A549 (cell line): ENCODE results near the gene GCG. TPM values are rescaled to one million over a fixed set of nuclear protein-coding genes. Genes with fewer than 3 reads are reported as not detected.

ENCODE experiments used
- ATAC-seq, 2 experiments: fragments of 200-7000 bp in 1 of 2; fragments of >200 bp in 1 of 2; cut with Nextera tagmentation in 1 of 2; cut with Tn5 transposase in 1 of 2; 3 replicates each; pipeline versions ENCODE4 v1.8.0 to v1.9.1; 2018 to 2020; ENCODE audit warnings: mild to moderate bottlenecking in 1 of 2, moderate library complexity in 1 of 2
- CTCF ChIA-PET: fragments of 300-600 bp; sonication (Branson Sonifier 250); formaldehyde crosslinking; extraction: SDS; loops from one replicate; lab custom pipeline; 2021; ENCODE audit warnings: antibody characterized with exemption, inconsistent platforms; lab: Yijun Ruan, JAX
- POLR2A ChIA-PET: fragments of 350-600 bp; formaldehyde crosslinking; extraction: SDS; loops from one replicate; lab custom pipeline; 2021; ENCODE audit warnings: antibody characterized with exemption, inconsistent platforms; lab: Yijun Ruan, JAX
- DNase-seq, 2 experiments: peaks; one replicate each; pipeline versions ENCODE4 v3.0.0 to v3.0.0-alpha.2; 2011 to 2016; ENCODE audit warnings: low read depth in 1 of 2, low spot score in 1 of 2
- FAIRE-seq: peaks from 2 replicates; lab custom pipeline; 2011; peaks lifted over from hg19 to GRCh38; lab: Jason Lieb, UNC
- H3K27ac ChIP-seq, 2 experiments: fragments of >200 bp; sonication (Bioruptor Twin); formaldehyde crosslinking; 3 replicates each; pipeline ENCODE4 v1.5.1; 2016 to 2017
- H3K4me1 ChIP-seq: fragments of >200 bp; sonication (Bioruptor Twin); formaldehyde crosslinking; 3 replicates; pipeline ENCODE4 v1.6.1; 2016
- H3K4me2 ChIP-seq: fragments of >200 bp; sonication (Bioruptor Twin); formaldehyde crosslinking; 3 replicates; pipeline ENCODE4 v1.6.1; 2016
- H3K4me3 ChIP-seq: fragments of >200 bp; sonication (Bioruptor Twin); formaldehyde crosslinking; 3 replicates; pipeline ENCODE4 v1.5.1; 2016
- H3K9me3 ChIP-seq: fragments of >200 bp; sonication (Bioruptor Twin); formaldehyde crosslinking; 3 replicates; pipeline ENCODE4 v1.6.1; 2016
- BHLHE40 ChIP-seq: IDR thresholded peaks from 2 replicates; pipeline ENCODE4 v1.6.1; 2012; ENCODE audit warnings: low read depth, low read length, inconsistent platforms
- CBX2 ChIP-seq: fragments of 200-600 bp; sonication (generic); IDR thresholded peaks from 2 replicates; pipeline ENCODE4 v1.6.1; 2016; ENCODE audit warnings: low read depth, mild to moderate bottlenecking, borderline replicate concordance
- CEBPB ChIP-seq, 2 experiments: fragments of >200 bp in 1 of 2; sonication (Bioruptor Twin) in 1 of 2; formaldehyde crosslinking in 1 of 2; IDR thresholded peaks; 2 replicates each; pipeline ENCODE4 v1.6.1; 2012 to 2016
- FOXS1 ChIP-seq: fragments of 250-450 bp; sonication (Bioruptor Pico); IDR thresholded peaks from 2 replicates; pipeline ENCODE4 v1.5.0; 2020; ENCODE audit warnings: mild to moderate bottlenecking, moderate library complexity
- GATA3 ChIP-seq: IDR thresholded peaks from 2 replicates; pipeline ENCODE4 v1.6.1; 2012; ENCODE audit warnings: borderline replicate concordance
- HDAC2 ChIP-seq: fragments of 200-600 bp; sonication (generic); IDR thresholded peaks from 2 replicates; pipeline ENCODE4 v1.6.1; 2016
- JUN ChIP-seq, 2 experiments: fragments of >200 bp; sonication (Bioruptor Twin); formaldehyde crosslinking; IDR thresholded peaks; 2 replicates in 1 of 2; 3 replicates in 1 of 2; pipeline ENCODE4 v1.6.1; 2016 to 2017
- NFE2L2 ChIP-seq: fragments of 150-350 bp; conservative IDR thresholded peaks from 2 replicates; pipeline ENCODE4 v1.6.1; 2014; ENCODE audit warnings: low read length
- POLR2AphosphoS2 ChIP-seq: conservative IDR thresholded peaks from 2 replicates; pipeline ENCODE4 v1.6.1; 2012; ENCODE audit warnings: low read length, improper control_type of control experiment, inconsistent platforms
- RARB ChIP-seq: fragments of 250-450 bp; sonication (Bioruptor Pico); IDR thresholded peaks from 2 replicates; pipeline ENCODE4 v1.8.0; 2021; ENCODE audit warnings: mild to moderate bottlenecking, moderate library complexity
- RFX5 ChIP-seq: fragments of 450-650 bp; IDR thresholded peaks from 2 replicates; pipeline ENCODE4 v1.7.1; 2014; ENCODE audit warnings: antibody characterized with exemption, mild to moderate bottlenecking, moderate library complexity
- SMC3 ChIP-seq: fragments of >200 bp; sonication (Bioruptor Twin); formaldehyde crosslinking; IDR thresholded peaks from 3 replicates; pipeline ENCODE4 v1.6.1; 2018; ENCODE audit warnings: inconsistent platforms
- SREBF2 ChIP-seq: fragments of 450-650 bp; IDR thresholded peaks from 2 replicates; pipeline ENCODE4 v1.6.1; 2014; ENCODE audit warnings: mild to moderate bottlenecking, moderate library complexity
- WGBS: methylation state at CpG from one replicate; pipeline ENCODE4 v1.1.6; 2017; ENCODE audit errors: missing lambda C conversion rate; 5-methylcytosine and 5-hydroxymethylcytosine counted together
- polyA plus RNA-seq, 4 experiments: library from polyadenylated mRNA; depleted of rRNA in 3 of 4; stranded (reverse); fragments of >200 nt; fragmentation: RNase III in 1 of 4; extraction: RNeasy Plus Mini Kit Qiagen cat#74134 plus additional on column Dnase treatment in 1 of 4; gene quantifications; 2 replicates in 3 of 4; 3 replicates in 1 of 4; pipeline ENCODE4 v1.2.3, GENCODE V29; 2011 to 2017
- TF ChIP-seq, protein P1 (sequence below): IDR thresholded peaks from 2 replicates; pipeline ENCODE4 v1.6.1; 2012
- TF ChIP-seq, protein P2 (sequence below): fragments of >200 bp; sonication (Bioruptor Twin); formaldehyde crosslinking; IDR thresholded peaks from 3 replicates; pipeline ENCODE4 v1.6.1; 2016
- TF ChIP-seq, protein P3 (sequence below): fragments of 250-450 bp; sonication (Bioruptor Pico); IDR thresholded peaks from 2 replicates; pipeline ENCODE4 v1.5.0; 2020; ENCODE audit warnings: low read depth, mild to moderate bottlenecking, moderate library complexity
- TF ChIP-seq, protein P4 (sequence below): IDR thresholded peaks from 2 replicates; pipeline ENCODE4 v1.6.1; 2012; ENCODE audit warnings: low read depth, borderline replicate concordance
- TF ChIP-seq, protein P5 (sequence below): fragments of 200-600 bp; sonication (generic); IDR thresholded peaks from 2 replicates; pipeline ENCODE4 v1.6.1; 2016; ENCODE audit warnings: antibody characterized with exemption, mild to moderate bottlenecking, moderate library complexity
- TF ChIP-seq, protein P6 (sequence below): fragments of 150-350 bp; IDR thresholded peaks from 2 replicates; pipeline ENCODE4 v1.6.1; 2014; ENCODE audit warnings: low read depth, mild to moderate bottlenecking, low read length

Gene GCG
- polyA plus RNA-seq, 2 of the 4 experiments (the other 2 are of a cell fraction) = not detected

DNA sequence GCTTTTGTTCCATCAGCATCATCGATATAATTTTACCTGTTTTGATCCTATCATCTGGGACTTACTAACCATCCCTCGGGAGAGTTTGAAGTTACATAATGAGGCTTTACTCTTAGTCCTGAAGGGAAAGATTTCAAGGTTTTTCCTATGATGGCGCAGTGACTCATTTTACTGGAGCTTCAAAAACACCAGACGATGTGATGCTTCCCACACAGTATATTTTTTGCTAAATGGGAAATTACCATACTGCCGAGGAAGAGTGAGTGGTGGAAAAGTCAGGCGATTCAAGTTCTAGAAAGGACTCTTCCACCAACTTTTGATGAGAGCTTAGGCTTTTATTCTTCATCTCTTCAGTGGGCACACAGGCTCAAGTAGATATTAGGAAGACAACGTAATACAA lies 44.6 kb upstream of the GCG start:
- POLR2A ChIA-PET = no interaction called here
- DNase-seq (no peak), ATAC-seq (no peak), FAIRE-seq (no peak)
- no peaks in the 10 kb centered on the region for H3K9me3 ChIP-seq
- TF ChIP-seq, protein P1, sequence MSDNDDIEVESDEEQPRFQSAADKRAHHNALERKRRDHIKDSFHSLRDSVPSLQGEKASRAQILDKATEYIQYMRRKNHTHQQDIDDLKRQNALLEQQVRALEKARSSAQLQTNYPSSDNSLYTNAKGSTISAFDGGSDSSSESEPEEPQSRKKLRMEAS = no peak
- 30% methylated on average over 7 of the region's 7 CpGs for WGBS
- no peak overlapping the region for H3K4me3 ChIP-seq
- CTCF ChIA-PET = no interaction called here
- no peak overlapping the region for H3K4me2 ChIP-seq
- no peak overlapping the region for H3K27ac ChIP-seq
- no peaks in the 10 kb centered on the region for H3K4me1 ChIP-seq

DNA sequence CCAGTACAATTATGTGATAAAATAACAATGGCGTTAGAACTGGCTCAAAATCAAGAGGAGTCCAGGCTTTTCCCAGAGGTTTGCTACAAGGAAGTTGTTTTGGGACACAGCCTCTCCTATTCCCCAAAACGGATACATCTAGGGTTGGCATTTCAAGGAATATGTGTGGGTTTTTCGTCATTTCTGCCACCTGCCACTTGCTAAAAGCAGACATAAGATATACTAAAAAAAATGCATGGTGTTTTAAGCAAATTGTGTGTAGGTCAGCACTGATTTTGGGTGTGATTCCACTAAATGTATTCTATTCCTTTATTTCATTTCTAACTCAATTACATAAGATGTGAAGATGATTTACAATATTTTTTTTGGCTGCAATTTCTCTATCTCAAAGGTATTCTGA lies 36.4 kb upstream of the GCG start:
- DNase-seq (no peak), ATAC-seq (no peak), FAIRE-seq (no peak)
- H3K4me1 ChIP-seq = no peaks in the 10 kb centered on the region
- H3K4me3 ChIP-seq = no peak overlapping the region
- H3K4me2 ChIP-seq = no peak overlapping the region
- ChIA-PET CTCF (no interaction called here), POLR2A (no interaction called here)
- 30% methylated on average over 3 of the region's 3 CpGs for WGBS
- no peak overlapping the region for H3K27ac ChIP-seq
- TF ChIP-seq, protein P2, sequence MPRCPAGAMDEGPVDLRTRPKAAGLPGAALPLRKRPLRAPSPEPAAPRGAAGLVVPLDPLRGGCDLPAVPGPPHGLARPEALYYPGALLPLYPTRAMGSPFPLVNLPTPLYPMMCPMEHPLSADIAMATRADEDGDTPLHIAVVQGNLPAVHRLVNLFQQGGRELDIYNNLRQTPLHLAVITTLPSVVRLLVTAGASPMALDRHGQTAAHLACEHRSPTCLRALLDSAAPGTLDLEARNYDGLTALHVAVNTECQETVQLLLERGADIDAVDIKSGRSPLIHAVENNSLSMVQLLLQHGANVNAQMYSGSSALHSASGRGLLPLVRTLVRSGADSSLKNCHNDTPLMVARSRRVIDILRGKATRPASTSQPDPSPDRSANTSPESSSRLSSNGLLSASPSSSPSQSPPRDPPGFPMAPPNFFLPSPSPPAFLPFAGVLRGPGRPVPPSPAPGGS = no peak
- TF ChIP-seq HDAC2 = no peak
- TF ChIP-seq RARB (CRISPR knock-in tag) = no peak
- TF ChIP-seq, protein P3, sequence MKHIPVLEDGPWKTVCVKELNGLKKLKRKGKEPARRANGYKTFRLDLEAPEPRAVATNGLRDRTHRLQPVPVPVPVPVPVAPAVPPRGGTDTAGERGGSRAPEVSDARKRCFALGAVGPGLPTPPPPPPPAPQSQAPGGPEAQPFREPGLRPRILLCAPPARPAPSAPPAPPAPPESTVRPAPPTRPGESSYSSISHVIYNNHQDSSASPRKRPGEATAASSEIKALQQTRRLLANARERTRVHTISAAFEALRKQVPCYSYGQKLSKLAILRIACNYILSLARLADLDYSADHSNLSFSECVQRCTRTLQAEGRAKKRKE (CRISPR knock-in tag) = no peak
- TF ChIP-seq CEBPB (IDR thresholded peaks at IDR 0.05) = no peak
- TF ChIP-seq RFX5 = no peak
- TF ChIP-seq BHLHE40 = no peak
- TF ChIP-seq SMC3 = no peak
- no peak for TF ChIP-seq NFE2L2
- TF ChIP-seq, protein P4, sequence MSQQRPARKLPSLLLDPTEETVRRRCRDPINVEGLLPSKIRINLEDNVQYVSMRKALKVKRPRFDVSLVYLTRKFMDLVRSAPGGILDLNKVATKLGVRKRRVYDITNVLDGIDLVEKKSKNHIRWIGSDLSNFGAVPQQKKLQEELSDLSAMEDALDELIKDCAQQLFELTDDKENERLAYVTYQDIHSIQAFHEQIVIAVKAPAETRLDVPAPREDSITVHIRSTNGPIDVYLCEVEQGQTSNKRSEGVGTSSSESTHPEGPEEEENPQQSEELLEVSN = no peak
- TF ChIP-seq, protein P5, sequence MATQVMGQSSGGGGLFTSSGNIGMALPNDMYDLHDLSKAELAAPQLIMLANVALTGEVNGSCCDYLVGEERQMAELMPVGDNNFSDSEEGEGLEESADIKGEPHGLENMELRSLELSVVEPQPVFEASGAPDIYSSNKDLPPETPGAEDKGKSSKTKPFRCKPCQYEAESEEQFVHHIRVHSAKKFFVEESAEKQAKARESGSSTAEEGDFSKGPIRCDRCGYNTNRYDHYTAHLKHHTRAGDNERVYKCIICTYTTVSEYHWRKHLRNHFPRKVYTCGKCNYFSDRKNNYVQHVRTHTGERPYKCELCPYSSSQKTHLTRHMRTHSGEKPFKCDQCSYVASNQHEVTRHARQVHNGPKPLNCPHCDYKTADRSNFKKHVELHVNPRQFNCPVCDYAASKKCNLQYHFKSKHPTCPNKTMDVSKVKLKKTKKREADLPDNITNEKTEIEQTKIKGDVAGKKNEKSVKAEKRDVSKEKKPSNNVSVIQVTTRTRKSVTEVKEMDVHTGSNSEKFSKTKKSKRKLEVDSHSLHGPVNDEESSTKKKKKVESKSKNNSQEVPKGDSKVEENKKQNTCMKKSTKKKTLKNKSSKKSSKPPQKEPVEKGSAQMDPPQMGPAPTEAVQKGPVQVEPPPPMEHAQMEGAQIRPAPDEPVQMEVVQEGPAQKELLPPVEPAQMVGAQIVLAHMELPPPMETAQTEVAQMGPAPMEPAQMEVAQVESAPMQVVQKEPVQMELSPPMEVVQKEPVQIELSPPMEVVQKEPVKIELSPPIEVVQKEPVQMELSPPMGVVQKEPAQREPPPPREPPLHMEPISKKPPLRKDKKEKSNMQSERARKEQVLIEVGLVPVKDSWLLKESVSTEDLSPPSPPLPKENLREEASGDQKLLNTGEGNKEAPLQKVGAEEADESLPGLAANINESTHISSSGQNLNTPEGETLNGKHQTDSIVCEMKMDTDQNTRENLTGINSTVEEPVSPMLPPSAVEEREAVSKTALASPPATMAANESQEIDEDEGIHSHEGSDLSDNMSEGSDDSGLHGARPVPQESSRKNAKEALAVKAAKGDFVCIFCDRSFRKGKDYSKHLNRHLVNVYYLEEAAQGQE = no peak
- TF ChIP-seq GATA3 = no peak
- no peak for TF ChIP-seq SREBF2
- TF ChIP-seq POLR2AphosphoS2 = no peak
- no peaks in the 10 kb centered on the region for H3K9me3 ChIP-seq

DNA sequence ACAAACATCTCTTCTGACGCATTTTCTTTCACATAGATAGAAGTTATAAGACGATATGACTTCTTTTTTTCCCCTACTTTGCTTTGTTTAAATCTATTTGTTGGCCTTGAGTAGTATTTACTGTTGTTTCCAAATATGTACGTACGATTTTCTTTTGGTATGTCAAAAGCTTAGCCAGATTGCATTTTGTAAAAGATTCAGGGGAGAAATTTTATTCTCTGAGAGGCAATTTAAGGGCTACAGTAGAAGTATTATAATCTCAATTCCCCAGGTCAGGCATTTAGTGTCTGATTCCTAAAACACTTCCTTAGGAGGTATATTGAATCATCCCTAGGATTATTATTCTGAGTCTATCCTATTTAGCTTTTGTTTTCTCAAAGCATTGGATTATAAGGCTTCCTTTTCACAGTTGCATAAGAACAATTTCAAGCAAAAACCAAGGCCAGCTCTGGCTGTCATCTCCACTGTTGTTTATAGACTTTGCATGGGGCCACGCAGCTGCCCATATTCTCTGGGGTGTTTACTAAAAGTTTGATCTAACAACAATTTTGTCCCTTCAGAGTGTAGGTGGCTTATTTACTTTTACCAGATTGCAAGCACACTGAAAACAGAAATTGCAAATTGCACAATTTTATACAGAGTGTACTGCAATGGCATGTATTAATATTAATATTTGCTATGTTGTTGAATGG lies 33.6 kb upstream of the GCG start:
- WGBS = 62% methylated on average over 5 of the region's 5 CpGs
- no peak overlapping the region for H3K4me3 ChIP-seq
- ATAC-seq = no peak
- POLR2A ChIA-PET = no interaction called here
- no peak for DNase-seq
- FAIRE-seq = no peak
- H3K4me1 ChIP-seq = no peaks in the 10 kb centered on the region
- CTCF ChIA-PET = interaction anchor here (1.1 kb wide), 1 partner anchor 113 kb away, joined by 4 read pairs; no protein-coding TSS in a partner anchor
- no peaks in the 10 kb centered on the region for H3K9me3 ChIP-seq
- no peak overlapping the region for H3K27ac ChIP-seq
- H3K4me2 ChIP-seq = no peak overlapping the region
- TF ChIP-seq, protein P6, sequence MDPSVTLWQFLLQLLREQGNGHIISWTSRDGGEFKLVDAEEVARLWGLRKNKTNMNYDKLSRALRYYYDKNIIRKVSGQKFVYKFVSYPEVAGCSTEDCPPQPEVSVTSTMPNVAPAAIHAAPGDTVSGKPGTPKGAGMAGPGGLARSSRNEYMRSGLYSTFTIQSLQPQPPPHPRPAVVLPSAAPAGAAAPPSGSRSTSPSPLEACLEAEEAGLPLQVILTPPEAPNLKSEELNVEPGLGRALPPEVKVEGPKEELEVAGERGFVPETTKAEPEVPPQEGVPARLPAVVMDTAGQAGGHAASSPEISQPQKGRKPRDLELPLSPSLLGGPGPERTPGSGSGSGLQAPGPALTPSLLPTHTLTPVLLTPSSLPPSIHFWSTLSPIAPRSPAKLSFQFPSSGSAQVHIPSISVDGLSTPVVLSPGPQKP = no peak
- no peak for TF ChIP-seq JUN (IDR thresholded peaks at IDR 0.05)
- TF ChIP-seq, protein P2 = no peak
- TF ChIP-seq CBX2 = no peak
- no peak for TF ChIP-seq FOXS1 (CRISPR knock-in tag)
- TF ChIP-seq, protein P5 = no peak
